GM18909 (cell line): ENCODE results near the gene MANEA.
"Not testable (repeated sequence)": the region's sequence is repeated elsewhere in the genome, so short reads cannot be mapped to it uniquely, and the experiment has no call there.

Experiments
- ATAC-seq: cut with Tn5 transposase; IDR thresholded peaks from one replicate; pipeline ENCODE4 v1.9.1; 2021; ENCODE audit warnings: mild to moderate bottlenecking; ENCODE audit not compliant: unreplicated experiment, poor library complexity

MANEA gene

DNA sequence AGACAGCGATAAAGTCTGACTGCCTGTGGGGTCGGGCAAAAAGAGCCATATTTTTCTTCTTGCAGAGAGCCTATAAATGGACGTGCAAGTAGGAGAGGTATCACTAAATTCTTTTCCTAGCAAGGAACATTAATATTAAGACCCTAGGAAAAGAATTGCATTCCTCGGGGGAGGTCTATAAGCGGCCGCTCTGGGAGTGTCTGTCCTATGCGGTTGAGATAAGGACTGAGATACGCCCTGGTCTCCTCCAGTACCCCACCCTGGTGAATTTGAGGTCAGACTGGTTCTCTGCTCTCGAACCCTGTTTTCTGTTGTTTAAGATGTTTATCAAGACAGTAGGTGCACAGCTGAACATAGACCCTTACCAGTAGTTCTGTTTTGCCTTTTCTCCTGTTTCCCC, 6.9 kb downstream of the MANEA start:
- ATAC-seq = not testable (repeated sequence)

DNA sequence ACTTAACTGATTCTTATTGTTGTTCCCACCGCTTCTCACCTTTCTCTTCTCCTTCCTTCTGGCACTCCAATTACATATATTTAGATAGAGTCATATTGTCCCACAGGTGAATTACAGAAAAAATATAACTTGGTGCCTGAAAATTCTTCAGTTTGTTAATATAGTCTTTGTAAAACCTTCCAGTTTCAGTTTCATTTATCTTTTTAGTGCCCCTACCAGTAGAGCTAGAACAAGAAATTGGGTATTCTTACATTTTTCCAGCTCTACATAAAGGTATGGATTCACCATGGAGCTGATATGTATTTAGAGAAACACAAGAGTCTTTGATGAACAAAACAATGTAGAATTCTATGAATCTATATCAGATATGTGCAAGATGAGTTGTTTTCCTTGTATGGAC, 10.7 kb downstream of the MANEA start:
- ATAC-seq = no peak

DNA sequence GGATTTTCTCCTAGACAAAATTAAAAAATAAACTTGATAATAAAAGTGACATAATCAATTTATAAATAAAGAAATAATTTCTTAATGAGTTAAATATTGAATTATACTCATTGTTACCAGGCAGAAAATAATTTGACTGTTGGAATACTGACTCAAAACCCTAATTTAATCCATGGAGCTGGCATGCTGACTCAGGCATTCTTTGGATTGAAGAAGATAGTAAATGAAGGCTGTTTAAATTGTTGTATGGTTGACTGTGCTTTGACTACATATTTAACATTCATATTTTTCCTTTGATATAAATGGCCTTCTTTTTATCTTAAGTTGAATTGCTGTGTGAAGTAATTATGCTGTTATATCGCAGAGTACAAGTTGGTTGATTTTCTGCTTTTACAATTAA, 11.7 kb downstream of the MANEA start:
- ATAC-seq = no peak

DNA sequence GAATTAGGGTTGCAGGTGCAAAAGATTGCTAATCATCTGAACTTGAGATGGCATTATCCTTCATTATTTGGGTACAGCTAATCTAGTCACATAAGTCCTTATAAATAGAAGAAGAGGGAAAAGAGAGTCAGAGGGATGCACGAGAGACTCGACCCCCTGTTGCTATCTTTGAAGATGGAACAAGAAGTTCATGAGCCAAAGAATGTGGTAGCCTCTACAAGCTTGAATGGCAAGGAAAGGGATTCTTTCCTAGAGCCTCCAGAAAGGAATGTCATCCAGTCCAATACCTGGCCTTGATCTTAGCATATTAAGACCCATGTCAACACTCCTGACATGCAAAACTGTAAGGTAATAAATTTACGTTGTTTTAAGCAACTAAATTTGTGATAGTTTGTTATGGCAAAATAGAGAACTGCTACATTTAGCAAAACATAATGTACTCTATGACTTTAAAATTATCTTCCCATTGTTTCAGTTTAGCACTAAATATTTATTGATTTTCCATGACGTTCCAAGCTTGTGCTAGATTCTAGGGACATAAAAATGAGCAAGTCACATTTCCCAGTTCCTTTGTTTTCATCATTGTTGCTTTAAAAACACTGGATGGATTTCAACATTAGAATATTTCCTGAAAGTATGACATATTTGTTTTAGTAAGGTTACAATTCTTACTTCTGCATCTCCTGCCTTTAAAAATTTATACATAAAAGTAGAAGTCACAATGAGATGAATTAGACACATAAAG, 12.7 kb downstream of the MANEA start:
- ATAC-seq = no peak

DNA sequence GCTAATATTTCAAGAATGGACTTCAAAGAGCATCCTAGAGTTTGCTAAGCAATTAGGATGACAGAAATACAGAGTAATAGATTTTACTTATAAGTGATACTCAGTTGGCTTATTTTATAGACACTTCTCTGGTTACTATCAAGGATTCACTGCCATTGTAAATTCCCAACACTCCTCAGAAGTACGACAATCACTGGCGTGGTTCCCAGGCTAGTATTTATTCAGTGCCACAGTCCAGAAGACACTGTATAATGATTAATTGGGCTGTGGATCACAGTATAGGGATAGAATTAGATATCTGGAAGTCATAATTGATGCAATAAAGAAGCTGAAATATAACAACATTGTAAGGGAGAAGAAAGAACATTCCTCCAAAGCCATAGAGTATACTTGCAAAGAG, 15.7 kb downstream of the MANEA start:
- ATAC-seq = no peak

DNA sequence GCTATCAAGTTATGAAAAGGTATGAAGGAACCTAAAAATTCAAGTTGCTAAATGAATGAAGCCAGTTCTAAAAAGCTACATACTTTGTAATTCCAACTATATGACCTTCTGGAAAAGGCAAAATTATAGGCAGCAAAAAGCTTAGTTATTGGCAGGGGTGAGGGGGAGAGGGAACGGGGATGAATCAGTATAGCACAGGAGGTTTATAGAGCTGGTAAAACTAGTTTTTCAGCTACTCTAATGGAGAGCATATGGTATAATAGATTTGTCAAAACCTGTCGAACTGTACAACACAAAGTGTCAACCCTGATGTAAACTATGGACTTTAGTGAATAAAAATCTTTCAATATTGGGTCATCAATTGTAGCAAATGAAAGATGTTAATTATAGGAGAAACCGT, 18.7 kb downstream of the MANEA start:
- ATAC-seq = no peak

DNA sequence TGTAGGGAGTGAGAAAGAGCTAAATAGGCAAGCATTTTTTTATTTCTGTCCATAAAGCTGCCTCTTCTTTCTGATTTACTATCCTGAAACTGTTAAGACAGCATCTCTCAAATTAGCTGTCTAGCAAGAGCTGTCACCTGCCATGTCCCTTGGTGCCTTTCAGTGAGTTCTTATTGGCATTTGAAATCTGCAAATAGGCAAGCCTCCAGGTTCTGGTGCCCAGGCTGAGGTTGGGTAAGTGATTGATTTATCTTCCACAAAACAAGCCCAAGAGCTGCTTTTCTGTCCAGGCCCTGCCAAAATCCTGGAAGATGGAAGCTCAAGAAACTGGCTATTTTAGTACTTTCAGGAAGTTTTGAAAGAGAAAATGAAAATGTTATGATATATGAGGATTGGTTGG, 22.4 kb downstream of the MANEA start:
- ATAC-seq = no peak

DNA sequence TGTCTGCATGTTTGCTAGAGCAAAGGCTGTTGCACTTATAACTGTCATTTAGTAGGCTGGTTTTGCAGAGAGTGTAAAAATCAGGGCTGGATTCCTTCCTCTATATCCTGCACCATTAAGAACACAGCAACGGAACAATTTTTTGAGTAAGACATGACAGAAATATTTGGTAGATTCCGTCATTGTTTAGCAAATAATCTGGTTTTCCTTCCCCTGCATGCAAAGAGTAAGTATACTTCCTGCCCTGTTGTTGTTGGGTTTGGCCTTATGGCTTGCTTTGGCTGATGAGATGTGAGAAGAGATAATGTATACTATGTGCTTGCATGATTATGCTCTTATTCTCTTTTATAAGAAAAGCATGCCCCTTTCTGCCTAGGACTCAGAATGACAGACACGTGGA, 23.8 kb downstream of the MANEA start:
- no peak for ATAC-seq

DNA sequence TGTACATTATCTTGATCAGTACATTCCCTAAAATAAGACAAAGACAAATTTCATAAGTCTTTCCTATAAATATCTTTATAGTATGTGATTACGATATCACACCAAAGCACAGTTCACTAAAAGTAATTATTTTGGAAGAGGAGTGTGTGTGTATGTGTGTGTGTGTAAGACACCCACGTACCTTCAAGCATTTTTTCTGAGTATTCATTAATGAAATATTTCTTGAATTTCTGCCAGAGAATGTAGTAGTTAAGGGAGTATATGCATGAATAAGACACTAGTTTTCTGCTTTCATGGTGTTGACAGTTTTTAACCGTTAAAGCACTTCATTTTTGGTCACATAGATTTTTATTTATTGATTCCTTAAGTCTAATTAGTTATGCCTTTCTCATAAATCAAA, 36.8 kb downstream of the MANEA start:
- ATAC-seq = no peak

DNA sequence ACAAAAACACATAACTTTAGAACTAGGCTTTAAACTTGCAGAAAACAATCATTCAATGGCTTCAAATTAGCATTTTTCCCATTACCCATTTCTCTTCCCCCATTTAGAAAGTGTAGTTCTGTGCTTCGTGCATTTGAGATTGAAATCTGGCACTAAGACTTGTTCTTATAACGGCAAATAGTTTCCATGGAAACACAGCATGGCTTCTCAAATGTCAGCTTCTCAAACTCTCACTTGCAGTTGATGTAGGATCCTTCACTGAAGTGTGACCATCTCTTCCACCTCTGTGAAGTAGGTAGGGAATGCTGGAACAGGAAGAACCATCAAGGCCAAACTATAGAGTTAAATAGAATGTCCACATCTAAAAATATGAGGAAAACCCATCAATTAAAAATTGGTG, 52.2 kb downstream of the MANEA start:
- ATAC-seq = no peak

DNA sequence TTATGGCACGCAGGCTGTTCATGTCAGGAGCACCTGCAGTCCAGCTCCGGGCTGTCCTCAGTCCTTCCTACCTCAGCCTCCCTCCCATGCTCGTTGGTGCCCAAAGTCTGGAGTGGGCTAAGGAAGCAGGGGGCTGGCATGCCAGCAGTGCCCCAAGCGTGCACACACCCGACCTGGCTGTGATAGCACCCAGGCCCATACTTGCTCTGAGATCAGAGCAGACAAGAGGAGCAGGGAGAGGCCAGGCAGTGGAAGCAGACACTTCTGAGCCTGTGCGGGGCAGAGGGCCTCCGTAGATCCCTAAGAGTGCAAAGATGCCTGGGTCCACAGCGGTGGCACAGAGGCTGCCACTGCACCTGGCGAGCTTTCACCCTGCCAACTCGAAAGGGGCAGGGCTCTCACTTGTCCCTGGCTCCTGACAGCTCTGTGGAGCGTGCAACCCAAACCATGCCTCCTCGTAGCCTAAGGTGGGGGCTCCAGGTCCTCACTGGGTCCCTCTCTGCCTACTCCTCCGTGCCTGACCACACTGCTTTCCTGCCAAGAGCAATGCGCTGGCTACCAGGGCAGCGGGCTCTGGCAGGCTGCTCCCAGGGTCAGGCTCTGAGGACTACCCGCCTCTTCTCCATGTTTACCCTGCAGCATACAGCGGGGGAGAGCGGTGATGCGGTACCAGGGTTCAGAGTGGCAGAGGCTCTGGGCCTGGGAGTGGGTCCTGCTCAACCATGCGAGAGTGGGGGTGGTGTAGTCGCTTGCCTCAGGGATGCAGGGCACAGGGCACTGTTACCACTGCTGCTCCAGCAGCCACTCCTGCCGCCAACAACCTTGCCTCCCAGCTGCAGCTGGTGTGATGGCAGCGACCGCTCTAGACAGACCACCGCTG, 59.5 kb downstream of the MANEA start:
- ATAC-seq = no peak

DNA sequence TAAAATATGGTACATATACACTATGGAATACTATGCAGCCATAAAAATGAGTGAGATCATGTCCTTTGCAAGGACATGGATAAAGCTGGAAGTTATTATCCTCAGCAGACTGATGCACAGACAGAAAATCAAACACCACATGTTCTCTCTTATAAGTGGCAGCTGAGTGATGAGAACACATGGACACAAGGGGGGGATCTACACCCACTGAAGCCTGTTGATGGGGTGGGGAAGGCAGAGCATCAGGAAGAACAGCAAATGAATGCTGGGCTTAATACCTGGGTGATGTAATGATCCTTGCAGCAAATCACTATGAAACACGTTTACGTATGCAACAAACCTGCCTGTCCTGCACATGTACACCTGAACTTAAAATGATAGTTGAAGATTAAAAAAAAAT, 71.3 kb downstream of the MANEA start:
- ATAC-seq = no peak

DNA sequence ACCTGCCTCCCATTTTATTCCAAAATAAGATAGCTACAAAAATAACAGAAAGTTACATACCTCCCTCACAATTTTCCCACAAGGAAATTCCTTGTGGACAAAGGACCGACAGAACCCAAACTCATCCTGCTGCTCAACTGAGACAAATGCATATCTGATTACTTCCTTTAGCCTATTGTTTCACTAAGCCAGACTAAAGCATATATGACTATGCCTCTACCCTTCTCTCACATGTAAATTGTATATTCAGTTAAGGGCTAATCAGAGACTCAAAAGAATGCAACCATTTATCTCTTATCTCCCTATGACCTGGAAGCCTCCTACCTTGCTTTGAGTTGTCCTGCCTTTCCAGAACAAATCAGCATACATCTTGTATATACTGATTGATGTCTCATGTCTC, 72.1 kb downstream of the MANEA start:
- no peak for ATAC-seq

DNA sequence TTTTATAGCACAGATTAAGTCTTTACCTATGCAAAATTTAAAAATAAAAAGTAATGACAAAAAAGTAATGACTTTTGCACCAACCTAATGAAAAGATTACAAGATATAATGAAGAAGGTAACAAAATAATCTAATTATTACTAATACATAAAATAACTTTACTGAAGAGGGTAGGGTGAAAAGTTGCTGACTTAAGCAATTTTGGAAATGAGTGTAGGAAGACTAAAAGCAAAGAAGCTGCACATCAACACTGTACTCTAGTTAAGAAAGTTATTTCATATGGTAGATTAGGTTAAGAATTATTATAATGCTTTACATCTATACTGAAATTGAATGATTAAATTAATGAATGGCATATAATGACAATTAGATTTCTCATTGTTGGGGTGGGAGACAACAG, 76.8 kb downstream of the MANEA start:
- ATAC-seq = no peak

DNA sequence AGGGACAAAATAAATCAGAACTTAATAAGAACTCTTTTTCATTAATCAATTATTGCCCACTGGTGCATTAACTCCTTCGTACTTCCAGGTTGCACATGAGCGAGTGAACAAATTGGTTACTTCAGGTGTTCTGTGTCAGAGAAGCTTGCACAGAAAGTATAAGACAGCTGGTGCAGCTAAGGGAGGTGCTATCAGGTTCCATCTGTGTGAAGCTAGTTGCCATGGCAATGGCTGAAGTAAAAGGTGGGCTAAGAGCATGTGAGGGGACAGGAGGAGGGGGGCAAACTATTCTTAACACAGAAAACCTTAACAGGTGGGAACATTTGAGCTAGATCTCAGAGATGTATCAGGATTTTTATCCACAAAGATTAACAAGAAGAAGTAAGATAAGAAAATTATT, 81.6 kb downstream of the MANEA start:
- no peak for ATAC-seq
